ENCODE measurements around the gene SCLY. TPM values are rescaled to one million over a fixed set of nuclear protein-coding genes. Genes with fewer than 3 reads are reported as not detected.
"Not testable (repeated sequence)": the region's sequence is repeated elsewhere in the genome, so short reads cannot be mapped to it uniquely, and the experiment has no call there.

Gene SCLY
- total RNA-seq, 1 donor from 2014 or later, result 24.5 TPM

DNA sequence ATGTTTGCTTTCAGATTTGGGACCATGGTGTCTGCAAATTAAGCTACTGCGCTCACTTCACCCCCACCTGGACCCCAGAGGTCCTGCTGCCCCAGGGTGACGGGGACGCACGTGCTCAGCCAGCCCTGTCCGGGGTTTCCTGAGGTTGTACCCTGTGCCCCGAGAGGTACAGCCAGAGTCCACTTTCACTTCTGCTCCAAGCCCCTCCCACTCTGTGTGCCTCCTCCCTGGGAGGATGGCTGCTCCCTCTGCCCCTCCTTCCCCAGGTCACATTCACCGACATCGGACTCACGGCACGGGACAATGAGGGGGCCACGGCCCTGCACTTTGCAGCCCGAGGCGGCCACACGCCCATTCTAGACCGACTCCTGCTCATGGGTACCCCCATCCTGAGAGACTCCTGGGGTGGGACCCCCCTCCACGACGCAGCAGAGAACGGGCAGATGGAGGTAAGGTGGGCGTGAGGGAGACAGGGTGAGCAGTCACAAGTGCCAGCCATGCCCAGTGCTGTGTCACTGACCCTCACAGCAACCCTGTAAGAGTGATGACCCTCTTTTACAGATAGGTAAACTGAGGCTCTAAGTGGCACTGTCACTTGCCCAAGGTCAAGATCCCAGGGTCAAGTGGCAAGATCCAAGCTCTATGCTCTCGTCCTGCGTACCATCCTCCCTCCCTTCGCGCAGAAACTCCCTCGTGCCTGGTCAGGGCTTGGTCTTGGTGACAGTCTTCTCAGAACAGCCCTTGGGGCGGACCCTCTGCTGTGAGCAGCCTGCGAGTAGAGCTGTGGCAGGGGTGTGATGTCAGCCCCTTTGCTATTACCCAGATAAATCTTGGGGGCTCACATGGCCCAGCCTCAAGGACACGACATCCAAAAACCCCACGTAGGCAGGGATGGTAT, 47.0 kb downstream of the SCLY start:
- DNase-seq (ENCODE audit: low read depth, low spot score), result no peak

DNA sequence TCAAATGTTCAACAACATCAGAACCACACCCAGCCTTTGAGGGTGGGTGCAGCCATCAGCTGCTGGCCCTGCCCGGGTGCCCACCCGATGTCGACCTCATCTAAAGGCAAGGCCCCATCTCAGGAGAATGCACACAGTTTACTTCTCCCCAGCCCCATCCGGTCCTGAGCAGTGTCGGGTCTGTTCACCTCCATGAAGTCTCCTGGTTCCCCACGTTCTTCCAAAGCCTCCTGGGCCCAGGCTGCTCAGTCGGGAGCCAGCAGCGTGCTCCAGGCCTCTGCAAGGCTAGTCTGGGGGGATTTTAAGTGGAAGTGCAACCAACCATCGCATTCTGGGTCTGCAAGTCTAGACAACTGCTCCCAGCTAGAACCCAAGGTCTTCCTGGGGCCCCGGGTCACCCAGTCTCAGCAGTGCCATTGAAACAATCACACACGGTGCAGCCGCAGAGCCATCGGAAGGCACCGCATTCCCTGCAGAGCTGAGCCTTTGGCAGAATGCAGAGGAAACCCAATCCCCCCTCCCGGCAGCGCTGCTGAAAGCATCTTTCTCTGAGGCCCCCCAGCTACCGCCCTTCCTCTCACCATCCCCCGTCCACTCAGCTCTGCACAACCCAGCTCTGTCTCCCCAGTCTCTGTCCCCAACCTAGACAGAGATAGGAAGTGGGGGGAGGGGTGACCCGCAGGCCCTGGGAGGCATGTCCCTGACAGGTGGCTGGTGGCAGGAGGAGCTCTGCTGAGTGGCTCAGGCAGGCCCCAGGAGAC, 47.8 kb downstream of the SCLY start:
- no peak for DNase-seq (ENCODE audit: low read depth, low spot score)

DNA sequence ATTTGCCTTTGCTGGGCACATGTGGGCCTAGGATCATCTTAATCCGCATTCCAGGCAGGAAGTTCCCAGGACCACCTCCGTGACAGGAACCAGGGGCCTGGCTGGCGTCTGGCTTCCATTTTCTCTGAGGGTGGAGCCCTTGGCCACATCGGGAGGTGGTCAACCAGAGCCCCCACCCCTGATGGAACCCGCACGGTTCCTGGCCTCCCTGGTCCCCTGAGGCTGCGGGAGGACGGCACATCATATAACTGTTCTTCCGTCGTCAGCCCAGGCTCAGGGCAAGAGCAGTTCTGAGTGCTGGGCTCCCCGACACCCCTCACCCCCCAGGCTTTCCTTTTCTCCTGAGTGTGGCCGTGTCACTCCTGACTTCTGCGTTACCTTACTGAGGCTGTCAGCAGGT, 52.8 kb downstream of the SCLY start:
- no peak for DNase-seq (ENCODE audit: low read depth, low spot score)

DNA sequence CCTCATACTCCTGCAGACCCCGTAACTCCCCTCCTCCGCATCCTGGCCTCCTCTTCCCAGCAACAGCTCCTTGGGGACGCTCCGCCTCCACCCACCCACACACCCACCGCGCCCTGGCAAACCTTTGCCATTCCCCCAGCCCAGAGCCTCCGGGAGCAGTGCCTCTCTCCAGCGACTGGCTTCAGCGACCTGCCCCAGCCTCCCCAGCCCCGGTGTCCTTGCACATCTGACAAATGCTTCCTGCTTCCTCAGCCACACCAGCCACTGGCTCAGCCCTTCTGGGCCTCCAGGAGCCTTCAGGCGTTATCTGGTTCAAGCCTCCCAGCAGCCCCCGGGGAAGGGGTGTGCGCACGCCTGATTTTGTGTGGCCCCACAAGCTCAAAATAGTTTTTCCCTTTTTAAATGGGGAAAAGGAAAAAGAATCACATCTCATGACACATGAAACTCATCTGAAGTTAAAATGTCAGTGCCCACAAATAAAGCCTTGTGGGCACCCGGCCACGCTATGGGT, 53.6 kb downstream of the SCLY start:
- no peak for DNase-seq (ENCODE audit: low read depth, low spot score)

DNA sequence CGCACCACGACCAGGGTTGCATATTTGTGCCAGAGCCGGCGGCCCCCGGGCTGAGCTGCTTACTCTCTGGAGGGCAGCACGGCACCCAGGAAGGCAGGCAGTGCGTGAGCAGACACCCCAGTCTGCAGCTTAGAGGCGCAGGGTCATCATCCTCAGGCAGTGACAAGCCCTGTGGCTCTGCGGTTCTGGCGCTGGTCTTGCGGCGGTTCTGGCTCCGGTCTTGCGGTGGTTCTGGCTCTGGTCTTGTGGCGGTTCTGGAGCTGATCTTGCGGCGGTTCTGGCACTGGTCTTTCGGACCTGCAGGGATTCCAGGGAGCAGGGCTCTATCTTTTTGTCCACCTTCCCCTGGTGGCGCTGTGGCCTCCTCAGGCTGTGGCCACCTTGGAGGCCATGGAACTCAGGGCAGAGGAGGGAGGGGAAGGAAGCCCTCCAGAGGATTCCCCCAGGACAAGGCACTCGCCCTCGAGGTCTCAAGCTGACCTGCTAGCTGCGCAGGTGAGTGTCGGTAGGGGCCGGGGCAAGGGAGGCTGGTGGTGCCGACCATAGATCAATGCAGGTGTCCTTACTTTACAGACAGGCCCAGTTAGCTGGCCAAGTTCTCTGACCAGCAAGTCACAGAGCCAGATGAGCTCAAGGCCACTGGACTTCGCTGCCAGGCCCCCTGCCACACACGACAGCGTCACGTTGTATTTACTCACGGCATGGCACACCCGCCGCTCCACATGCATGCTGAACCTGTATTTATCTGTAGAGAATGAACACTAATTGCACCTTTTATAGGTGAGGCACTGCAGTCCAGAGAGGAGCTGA, 54.3 kb downstream of the SCLY start:
- DNase-seq (ENCODE audit: low read depth, low spot score), result no peak

DNA sequence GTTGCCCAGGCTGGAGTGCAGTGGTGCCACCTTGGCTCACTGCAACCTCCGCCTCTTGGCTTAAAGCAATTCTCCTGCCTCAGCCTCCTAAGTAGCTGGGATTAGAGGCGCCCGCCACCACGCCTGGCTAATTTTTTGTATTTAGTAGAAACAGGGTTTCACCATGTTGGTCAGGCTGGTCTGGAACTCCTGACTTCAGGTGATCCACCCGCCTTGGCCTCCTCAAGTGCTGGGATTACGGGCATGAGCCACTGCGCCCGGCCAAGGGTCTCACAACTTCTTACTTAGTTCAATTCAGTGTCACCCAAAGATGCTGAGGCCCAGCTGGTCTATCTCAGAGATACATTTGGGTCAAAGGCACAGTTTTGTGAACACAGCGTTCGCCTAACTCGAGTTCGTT, 54.9 kb downstream of the SCLY start:
- DNase-seq (ENCODE audit: low read depth, low spot score), result not testable (repeated sequence)

DNA sequence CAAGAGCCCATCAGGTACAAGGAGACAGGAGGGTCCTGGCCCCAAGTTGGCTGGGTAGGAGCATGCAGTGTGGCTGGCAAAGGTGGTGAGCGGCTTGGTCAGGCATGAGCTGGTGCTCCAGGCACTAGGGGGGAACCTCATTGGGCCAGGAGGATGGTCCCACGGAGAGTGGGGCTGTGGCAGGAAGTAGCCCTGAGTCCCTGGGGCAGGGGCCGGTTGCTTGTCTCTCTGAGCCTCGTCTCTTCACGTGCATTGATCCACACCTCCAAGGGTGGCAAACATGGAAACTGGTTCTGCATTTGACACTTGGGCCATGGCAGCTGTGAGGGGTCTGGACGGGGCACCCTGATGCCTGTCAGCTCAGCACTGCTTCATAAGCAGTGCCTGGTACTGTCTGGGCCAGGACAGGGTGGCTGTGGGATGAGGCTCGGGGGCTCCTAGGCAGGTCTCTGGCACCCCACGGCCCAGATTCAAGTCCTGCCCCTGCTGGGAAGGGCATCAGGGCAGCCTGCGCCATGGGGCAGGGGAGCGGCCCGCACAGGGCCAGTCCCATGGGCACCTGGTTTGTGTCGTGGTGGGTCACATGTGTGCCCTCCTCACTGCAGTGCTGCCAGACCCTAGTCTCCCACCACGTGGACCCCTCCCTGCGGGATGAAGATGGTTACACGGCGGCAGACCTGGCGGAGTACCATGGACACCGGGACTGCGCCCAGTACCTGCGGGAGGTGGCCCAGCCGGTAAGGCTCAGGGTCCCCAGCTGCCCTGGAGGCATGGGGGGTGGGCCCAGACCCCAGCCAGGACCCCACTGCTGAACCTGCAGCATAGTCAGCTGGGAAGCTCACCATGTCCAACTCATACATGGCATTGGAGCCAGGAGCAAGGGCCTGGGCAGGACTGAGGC, 55.7 kb downstream of the SCLY start:
- no peak for DNase-seq (ENCODE audit: low read depth, low spot score)

DNA sequence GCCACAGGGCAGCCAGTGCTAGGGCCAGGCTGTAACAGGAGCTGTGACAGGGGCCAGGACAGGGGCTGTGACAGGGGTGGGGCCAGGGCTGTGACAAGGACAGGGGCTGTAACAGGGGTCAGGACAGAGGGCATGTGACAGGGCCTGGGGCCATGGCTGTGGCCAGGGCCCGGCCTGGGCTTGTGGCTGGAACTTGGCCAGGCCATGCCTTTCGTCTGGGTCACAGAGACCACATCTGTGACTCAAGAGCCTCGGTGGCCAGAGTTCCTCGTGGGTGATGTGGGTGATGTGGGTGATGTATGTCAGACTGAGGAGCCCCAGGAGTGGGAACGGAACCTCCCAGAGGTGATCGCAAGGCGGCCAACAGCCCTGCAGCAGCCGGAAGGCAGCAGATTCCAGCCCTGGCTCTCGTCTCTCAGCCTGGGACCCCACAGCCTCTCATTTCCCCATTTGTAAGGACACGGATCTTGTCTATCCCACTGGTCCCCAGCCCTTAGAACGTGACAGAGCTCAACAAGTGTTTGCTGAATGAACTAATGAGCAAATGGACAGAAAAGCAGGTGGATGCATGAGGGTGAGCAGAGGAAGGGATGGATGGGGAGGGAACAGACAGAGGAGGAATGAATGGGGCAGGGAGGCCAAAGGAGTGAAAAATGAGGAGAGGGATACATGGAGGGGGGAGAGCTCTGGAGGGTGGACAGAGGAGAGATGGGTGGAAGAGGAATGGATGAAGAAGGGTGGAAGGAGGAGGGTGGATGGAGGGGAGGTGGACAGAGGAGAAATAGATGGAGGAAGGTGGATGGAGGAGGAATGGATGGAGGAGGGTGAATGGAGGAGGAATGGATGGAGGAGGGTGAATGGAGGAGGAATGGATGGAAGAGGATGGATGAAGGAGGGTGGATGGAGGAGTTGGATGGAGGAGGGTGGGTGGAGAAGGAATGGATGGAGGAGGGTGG, 56.7 kb downstream of the SCLY start:
- DNase-seq (ENCODE audit: low read depth, low spot score), result no peak

DNA sequence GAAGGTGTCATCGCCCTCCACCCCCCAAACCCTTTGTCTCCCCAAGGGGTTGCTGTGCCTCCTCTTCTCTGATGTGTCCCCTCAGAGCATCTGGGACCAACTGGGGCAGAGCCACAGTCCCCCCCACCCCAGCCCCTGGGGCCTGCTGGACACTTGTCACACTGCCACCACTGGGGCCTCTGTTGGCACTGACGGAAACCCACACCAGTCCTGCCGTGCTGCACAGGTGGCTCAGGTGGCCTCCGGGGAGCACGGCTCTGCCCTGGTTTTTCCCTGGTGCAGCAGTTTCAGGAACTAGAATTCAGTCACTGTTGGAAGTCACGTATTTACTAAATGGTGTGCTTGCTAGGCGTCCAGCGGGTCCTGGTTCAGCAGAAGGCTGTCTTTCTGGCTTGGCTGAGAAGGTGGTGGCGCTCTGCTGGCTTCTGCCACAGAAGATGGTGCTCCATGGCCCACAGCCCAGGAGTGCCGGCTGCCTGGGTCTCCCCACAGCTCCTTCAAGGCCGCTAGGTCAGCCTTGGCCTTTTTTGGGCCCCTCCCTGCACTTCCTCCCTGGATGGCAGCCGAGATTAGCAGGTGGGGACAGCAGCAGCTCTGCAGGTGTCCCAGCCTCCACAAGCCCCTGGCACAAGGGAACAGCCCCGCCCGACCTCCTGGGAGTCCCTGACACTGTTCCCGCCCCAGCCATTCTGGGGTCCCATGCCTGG, 59.1 kb downstream of the SCLY start:
- no peak for DNase-seq (ENCODE audit: low read depth, low spot score)

DNA sequence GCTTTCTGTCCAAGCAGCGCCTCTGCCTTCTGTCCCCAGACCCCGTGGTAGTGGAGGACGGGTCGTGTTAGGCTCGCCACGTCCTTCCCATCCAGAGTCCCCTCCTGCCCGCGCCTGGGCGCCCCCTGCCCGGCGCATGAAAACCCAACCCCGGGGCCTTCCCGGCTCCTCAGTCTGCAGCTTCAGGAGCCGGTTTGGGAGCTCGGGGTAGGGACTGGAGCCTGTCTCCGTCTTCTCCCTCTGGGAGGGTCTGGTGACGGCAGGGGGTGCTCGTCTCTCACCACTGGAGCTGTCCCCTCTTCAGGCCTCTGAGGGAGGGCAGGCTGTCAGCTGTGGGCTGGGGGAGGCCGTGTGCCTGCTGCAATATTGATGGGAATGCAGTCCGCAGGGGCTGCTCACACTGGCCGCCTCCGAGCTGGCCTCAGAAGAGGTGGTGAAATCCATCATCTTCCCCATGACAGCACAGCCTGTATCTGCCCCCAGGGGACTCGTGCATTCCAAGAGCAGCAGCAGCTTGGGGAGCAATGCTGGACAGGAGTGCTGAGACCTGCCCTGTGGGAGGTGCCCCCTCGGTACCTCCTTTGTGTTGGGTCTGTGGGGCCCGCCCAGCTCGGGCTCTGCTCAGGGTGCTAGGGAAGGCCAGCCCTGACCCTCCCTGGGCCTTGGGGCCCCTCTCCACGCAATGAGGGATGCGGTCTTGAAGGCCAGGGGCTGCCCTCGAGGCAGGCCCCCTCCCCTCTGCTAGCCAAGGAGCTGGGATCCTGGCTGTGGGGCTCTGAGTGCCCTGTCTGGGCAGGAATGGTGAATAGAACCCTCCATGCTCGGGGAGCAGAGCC, 59.9 kb downstream of the SCLY start:
- no peak for DNase-seq (ENCODE audit: low read depth, low spot score)

DNA sequence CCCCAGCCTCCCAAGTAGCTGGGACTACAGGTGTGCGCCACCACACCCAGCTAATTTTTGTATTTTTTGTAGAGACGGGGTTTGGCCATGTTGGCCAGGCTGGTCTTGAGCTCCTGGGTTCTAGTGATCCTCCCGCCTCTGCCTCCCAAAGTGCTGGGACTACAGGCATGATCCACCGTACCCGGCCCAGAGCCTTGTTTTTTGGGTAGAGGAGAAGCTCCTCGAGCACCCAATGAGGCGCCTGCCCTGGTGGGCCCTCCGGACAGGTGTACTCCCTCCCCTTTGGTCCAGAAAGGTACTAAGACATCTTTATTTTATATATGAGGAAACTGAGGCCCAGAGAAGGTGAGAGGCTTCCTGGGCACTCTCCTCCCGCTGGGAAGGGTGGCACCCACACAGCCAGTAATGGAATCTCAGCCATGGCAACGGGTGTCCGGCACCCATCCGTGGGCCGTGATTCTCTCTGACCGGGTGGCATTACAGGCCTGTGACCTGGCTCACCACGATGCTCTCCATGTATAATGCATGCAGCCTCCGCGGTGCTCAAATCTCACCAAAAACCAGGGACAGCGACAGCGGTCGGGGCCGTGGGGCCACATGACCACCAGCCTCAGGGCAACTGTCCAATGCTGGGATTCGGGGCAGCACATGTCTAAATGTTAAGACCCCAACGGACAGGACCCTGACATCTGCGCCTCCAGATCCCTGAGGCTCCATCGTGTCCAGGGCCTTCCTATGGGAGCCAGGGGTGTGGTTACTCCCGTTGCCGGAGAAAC, 60.9 kb downstream of the SCLY start:
- DNase-seq (ENCODE audit: low read depth, low spot score), result no peak

DNA sequence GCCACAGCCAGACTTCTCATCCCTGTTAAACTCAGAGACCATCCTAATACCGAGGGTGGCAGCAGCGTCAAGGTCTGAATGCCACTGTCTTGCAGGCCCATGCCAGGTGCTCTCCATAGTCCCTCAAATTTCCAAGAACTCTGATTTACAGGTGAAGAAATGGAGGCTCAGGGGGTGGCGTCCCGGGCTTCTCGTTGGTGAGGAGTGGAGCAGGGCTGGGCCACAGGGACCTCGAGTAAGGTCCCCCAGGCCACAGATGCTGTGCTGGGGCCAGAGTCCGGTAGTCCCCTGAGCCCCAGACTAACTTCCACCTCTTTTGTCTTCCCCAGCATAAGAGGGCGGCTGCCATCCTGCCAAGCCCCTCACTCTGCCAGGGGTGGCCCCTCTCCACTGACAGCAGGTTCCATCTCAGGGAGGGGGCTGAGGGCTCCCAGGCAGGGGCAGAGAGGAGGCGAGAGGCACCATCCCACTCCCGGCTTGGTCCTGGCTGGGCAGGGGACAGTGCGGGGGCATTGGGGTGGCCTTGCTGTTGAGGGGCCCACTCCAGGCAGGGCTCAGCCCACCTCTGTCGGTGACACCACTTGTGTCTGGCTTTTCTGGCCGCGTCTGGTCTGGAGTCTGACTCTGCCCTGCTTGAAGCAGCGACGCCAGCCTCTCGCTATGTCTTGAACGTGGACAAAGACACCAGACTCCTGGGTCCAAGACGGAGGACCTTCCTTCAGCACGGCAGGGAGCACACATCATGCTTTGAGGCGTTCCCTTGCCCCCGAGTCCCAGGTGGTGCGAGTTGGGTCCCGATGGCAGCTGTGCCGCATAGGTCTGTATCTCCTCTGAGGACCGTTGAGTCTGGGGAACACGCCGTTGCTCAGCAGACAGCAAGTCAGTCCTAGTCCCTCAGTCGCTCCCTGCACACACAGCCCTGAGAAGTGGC, 61.8 kb downstream of the SCLY start:
- DNase-seq (ENCODE audit: low read depth, low spot score), result no peak

DNA sequence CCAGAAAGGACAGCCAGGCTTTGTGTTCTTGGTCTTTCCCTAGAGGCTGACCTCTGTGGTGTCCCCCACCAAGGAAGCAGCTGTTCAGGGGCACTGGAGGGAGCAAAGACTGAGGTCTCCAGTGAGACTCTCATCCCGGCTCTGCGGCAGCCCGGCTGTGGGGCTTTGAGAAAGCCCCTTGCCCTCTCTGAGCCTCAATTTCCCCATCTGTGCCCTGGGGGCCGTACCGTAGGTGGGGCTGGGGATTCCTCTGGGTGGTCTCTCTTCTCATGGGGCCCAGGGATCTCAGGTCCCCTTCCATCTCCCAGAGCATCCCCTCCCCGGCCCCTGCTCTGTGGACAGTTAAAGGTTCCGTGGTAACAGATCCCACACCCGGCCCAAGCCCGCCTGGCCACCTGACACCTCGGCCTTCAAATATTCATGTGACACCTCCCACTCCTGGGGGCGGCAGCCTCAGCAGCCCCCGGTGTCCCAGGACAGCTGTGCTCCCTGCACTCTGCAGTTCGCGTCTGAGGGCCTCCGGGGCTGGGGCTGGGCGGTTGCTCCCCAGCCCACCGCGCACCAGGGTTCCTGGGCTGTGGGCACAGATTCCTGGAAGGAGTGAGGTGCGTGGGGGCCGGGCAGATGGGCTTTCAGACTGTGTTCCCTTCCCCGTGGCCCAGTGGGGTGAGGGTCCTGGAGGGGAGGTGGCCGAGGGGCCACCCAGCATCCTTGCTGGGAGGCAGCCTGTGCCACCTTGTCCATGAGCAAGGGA, 62.6 kb downstream of the SCLY start:
- DNase-seq (ENCODE audit: low read depth, low spot score), result no peak

DNA sequence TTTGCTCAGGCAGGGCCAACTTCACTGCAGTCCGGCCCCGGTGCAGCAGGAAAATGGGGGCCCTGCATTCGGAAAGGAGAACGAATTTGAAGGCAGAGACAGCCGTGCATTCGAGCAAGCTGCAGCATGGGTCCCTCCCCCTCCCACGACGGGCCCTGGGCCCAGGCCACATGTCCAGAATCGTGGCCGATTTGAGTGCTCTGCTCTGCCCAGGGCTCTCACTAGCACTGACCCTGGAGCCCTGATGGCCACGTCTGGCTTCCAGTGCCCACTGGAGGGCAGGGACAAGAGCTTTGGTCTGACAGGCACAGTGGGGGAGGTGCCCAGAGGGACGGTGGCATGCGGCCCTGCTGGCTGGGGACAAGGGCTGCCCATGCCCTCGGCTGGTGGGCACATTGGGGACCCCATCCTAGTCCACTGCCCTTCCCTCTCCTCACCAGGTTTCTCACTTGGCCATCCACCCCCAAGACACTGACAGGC, 63.2 kb downstream of the SCLY start:
- DNase-seq (ENCODE audit: low read depth, low spot score), result no peak

DNA sequence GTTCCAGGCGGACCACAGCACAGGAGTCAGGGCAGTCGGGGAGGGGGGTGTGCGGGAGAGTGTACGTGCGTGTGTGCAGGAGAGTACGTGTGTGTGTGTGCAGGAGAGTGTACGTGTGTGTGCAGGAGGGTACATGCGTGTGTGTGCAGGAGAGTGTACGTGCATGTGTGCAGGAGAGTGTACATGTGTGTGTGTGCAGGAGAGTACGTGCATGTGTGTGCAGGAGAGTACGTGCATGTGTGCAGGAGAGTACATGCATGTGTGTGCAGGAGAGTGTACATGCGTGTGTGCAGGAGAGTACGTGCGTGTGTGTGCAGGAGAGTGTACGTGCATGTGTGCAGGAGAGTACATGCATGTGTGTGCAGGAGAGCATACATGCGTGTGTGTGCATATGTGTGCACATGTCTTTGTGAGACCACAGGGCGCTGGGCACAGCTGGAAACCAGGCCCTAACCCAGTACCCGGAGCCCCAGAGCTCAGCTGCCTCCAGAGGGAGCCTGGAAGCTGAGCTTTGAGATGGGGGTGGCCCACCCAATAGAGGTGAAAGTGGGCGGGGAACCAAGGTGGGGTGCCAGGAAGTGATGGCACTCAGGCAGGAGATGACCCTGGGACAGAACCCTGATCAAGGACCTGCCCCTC, 63.8 kb downstream of the SCLY start:
- DNase-seq (ENCODE audit: low read depth, low spot score), result no peak

Data from pulmonary artery endothelial cell (primary cell).